ENCODE measurements around the gene MRPL28. TPM values are rescaled to one million over a fixed set of nuclear protein-coding genes. Genes with fewer than 3 reads are reported as not detected.

MRPL28 gene
- total RNA-seq, 1 donor, result 55.4 TPM

GRCh38 chr16:368388-369158 is 1.8 kb downstream of the MRPL28 start:
- Histone ChIP-seq H3K4me1 (ENCODE audit: insufficient read depth, low read length) (peaks cover 7% of the 10 kb centered on the region), H2AFZ (ENCODE audit: low read length) (no peak overlapping the region), H3K36me3 (ENCODE audit: insufficient read depth, low read length) (peaks cover 26% of the 10 kb centered on the region), H3K27me3 (ENCODE audit: insufficient read depth, low read length) (peaks cover 3% of the 10 kb centered on the region), H3K4me2 (ENCODE audit: insufficient read depth, low read length) (no peak overlapping the region), H3K79me2 (ENCODE audit: insufficient read depth, low read length) (no peaks in the 10 kb centered on the region), H3K9me3 (ENCODE audit: low read depth, low read length) (no peaks in the 10 kb centered on the region), H3K27ac (ENCODE audit: low read depth, low read length) (no peak overlapping the region), H4K20me1 (ENCODE audit: insufficient read depth, low read length) (no peaks in the 10 kb centered on the region), H3K4me3 (ENCODE audit: insufficient read depth, low read length) (no peak overlapping the region)
- TF ChIP-seq CTCF (IDR thresholded peaks at IDR 0.05; ENCODE audit: extremely low read depth, low read depth, low read length), result no peak
- DNase-seq (ENCODE audit: insufficient read length, low spot score, missing footprints), result no peak

GRCh38 chr16:367333-367903 is 2.9 kb downstream of the MRPL28 start:
- no peaks in the 10 kb centered on the region for H3K79me2 ChIP-seq (ENCODE audit: insufficient read depth, low read length)
- H3K4me2 ChIP-seq (ENCODE audit: insufficient read depth, low read length), result no peak overlapping the region
- H2AFZ ChIP-seq (ENCODE audit: low read length), result no peak overlapping the region
- peaks cover 26% of the 10 kb centered on the region for H3K36me3 ChIP-seq (ENCODE audit: insufficient read depth, low read length)
- no peak for TF ChIP-seq CTCF (IDR thresholded peaks at IDR 0.05; ENCODE audit: extremely low read depth, low read depth, low read length)
- H3K4me1 ChIP-seq (ENCODE audit: insufficient read depth, low read length), result peaks cover 7% of the 10 kb centered on the region
- H3K27ac ChIP-seq (ENCODE audit: low read depth, low read length), result no peak overlapping the region
- peaks cover 8% of the 10 kb centered on the region for H3K27me3 ChIP-seq (ENCODE audit: insufficient read depth, low read length)
- no peak for DNase-seq (ENCODE audit: insufficient read length, low spot score, missing footprints)
- H3K4me3 ChIP-seq (ENCODE audit: insufficient read depth, low read length), result no peak overlapping the region
- H3K9me3 ChIP-seq (ENCODE audit: low read depth, low read length), result no peaks in the 10 kb centered on the region
- no peaks in the 10 kb centered on the region for H4K20me1 ChIP-seq (ENCODE audit: insufficient read depth, low read length)

GRCh38 chr16:366476-366875 is 3.9 kb downstream of the MRPL28 start:
- no peak for DNase-seq (ENCODE audit: insufficient read length, low spot score, missing footprints)
- Histone ChIP-seq H3K9me3 (ENCODE audit: low read depth, low read length) (no peaks in the 10 kb centered on the region), H2AFZ (ENCODE audit: low read length) (no peak overlapping the region), H3K79me2 (ENCODE audit: insufficient read depth, low read length) (no peaks in the 10 kb centered on the region), H3K27ac (ENCODE audit: low read depth, low read length) (no peak overlapping the region), H3K4me1 (ENCODE audit: insufficient read depth, low read length) (peaks cover 7% of the 10 kb centered on the region), H3K36me3 (ENCODE audit: insufficient read depth, low read length) (peaks cover 22% of the 10 kb centered on the region), H3K4me3 (ENCODE audit: insufficient read depth, low read length) (no peak overlapping the region), H3K27me3 (ENCODE audit: insufficient read depth, low read length) (peaks cover 8% of the 10 kb centered on the region), H3K4me2 (ENCODE audit: insufficient read depth, low read length) (no peak overlapping the region), H4K20me1 (ENCODE audit: insufficient read depth, low read length) (no peaks in the 10 kb centered on the region)
- no peak for TF ChIP-seq CTCF (IDR thresholded peaks at IDR 0.05; ENCODE audit: extremely low read depth, low read depth, low read length)

Measured in osteoblast (primary cell).